Endothelial cell (in vitro differentiated cells): ENCODE data around the gene USP13. TPM values are rescaled to one million over a fixed set of nuclear protein-coding genes. Genes with fewer than 3 reads are reported as not detected.

Experiments used
- DNase-seq: peaks from one replicate; pipeline ENCODE4 v3.0.0; 2021; ENCODE audit warnings: low spot score
- H3K27ac Mint-ChIP-seq: one replicate; pipeline ENCODE4 v1.8.0; 2021; ENCODE audit warnings: mixed read lengths, inconsistent platforms; ENCODE audit not compliant: unreplicated experiment
- H3K27me3 Mint-ChIP-seq: one replicate; pipeline ENCODE4 v1.8.0; 2021; ENCODE audit warnings: mild to moderate bottlenecking, moderate library complexity, mixed read lengths, inconsistent platforms; ENCODE audit not compliant: unreplicated experiment
- H3K36me3 Mint-ChIP-seq: one replicate; pipeline ENCODE4 v1.8.0; 2021; ENCODE audit warnings: mild to moderate bottlenecking, low read depth, mixed read lengths, inconsistent platforms; ENCODE audit not compliant: unreplicated experiment
- H3K4me1 Mint-ChIP-seq: one replicate; pipeline ENCODE4 v1.8.0; 2021; ENCODE audit warnings: mild to moderate bottlenecking, mixed read lengths, inconsistent platforms; ENCODE audit not compliant: unreplicated experiment
- H3K4me3 Mint-ChIP-seq: one replicate; pipeline ENCODE4 v1.8.0; 2021; ENCODE audit warnings: mild to moderate bottlenecking, mixed read lengths, inconsistent platforms; ENCODE audit not compliant: unreplicated experiment
- H3K9me3 Mint-ChIP-seq: one replicate; pipeline ENCODE4 v1.8.0; 2021; ENCODE audit warnings: mixed read lengths, inconsistent platforms; ENCODE audit not compliant: unreplicated experiment
- total RNA-seq: library from RNA; stranded (reverse); fragmentation: NEBNext Ultra II Directional; extraction: Animal tissue kit (Norgen Biotek cat#: 25700); gene quantifications from one replicate; pipeline ENCODE4 v1.2.1, GENCODE V29; 2021; ENCODE audit not compliant: unreplicated experiment
- TF ChIP-seq, protein P1 (sequence below): fragments of 200-600 bp; sonication (generic); IDR thresholded peaks from one replicate; pipeline ENCODE4 v1.5.0; 2021; ENCODE audit warnings: antibody characterized with exemption; ENCODE audit not compliant: unreplicated experiment

USP13 gene
- total RNA-seq, 1 donor from 2014 or later, result 18.9 TPM

DNA sequence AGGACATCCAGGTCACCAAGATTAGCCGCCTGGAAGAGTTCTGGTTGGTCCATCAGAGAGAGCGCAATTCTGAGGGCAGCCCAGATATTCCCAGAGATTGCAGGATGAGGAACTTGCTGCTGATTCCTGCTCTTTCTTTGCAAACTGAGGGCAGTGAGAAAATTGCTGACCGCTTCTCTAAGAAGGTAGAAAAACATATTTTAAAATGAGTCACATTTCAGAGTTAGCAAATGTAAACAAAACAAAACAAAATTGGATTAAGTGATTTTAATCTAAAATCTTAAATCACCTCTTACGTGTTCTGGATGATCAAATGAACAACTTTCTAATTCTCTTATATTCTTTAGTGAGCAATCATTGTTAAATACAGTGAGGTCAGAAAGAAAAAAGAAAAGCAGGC lies 149.0 kb downstream of the USP13 start:
- DNase-seq, result no peak
- H3K27ac Mint-ChIP-seq, result no peak overlapping the region
- H3K9me3 Mint-ChIP-seq, result no peaks in the 10 kb centered on the region
- no peaks in the 10 kb centered on the region for H3K4me1 Mint-ChIP-seq
- no peaks in the 10 kb centered on the region for H3K27me3 Mint-ChIP-seq
- TF ChIP-seq, protein P1, sequence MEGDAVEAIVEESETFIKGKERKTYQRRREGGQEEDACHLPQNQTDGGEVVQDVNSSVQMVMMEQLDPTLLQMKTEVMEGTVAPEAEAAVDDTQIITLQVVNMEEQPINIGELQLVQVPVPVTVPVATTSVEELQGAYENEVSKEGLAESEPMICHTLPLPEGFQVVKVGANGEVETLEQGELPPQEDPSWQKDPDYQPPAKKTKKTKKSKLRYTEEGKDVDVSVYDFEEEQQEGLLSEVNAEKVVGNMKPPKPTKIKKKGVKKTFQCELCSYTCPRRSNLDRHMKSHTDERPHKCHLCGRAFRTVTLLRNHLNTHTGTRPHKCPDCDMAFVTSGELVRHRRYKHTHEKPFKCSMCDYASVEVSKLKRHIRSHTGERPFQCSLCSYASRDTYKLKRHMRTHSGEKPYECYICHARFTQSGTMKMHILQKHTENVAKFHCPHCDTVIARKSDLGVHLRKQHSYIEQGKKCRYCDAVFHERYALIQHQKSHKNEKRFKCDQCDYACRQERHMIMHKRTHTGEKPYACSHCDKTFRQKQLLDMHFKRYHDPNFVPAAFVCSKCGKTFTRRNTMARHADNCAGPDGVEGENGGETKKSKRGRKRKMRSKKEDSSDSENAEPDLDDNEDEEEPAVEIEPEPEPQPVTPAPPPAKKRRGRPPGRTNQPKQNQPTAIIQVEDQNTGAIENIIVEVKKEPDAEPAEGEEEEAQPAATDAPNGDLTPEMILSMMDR, result no peak
- no peak overlapping the region for H3K4me3 Mint-ChIP-seq
- H3K36me3 Mint-ChIP-seq, result no peaks in the 10 kb centered on the region

DNA sequence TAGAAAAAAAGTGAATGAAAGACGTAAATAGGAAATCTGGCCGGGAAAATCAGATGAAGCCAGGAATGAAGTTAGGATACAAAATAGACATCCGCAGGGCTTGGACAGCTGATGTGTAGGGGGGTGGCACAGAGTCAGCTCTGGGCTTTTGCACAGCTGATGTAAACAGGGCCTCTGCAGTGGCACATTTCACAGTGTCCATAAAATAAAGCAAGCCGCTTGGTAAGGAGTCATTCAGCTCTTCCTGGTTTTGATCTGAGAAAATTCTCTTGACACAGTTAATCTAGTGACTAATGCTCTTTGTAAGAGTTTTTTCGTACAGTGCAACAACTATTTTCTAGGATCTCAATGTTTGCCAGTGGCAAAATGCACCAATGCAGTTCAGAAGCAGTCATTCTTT lies 153.3 kb downstream of the USP13 start:
- Mint-ChIP-seq H3K36me3 (peaks cover 8% of the 10 kb centered on the region), H3K9me3 (no peaks in the 10 kb centered on the region), H3K4me1 (no peaks in the 10 kb centered on the region), H3K4me3 (no peak overlapping the region), H3K27me3 (peaks cover 1% of the 10 kb centered on the region), H3K27ac (no peak overlapping the region)
- no peak for DNase-seq
- TF ChIP-seq, protein P1, result no peak

DNA sequence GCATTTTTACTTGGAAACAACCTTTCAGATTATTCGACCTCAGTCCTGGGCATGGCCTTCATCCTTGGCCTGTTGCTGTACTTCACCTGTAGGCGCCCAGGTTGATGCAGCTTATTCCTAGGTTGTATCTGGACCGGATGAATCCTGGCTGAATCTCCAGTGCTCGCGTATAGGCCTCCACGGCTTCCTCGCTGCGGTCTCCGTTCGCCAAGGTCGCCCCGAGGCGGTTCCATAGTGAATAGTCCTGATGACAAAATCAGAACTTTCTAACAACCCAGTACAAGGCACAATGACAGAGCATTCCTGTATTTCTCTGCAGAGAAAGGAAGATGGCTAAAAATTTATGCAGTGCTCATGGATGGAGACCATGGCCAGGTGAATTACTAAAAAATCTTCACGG lies 154.7 kb downstream of the USP13 start:
- Mint-ChIP-seq H3K27ac (no peak overlapping the region), H3K36me3 (peaks cover 8% of the 10 kb centered on the region), H3K4me3 (no peak overlapping the region), H3K27me3 (peaks cover 1% of the 10 kb centered on the region), H3K9me3 (no peaks in the 10 kb centered on the region), H3K4me1 (no peaks in the 10 kb centered on the region)
- TF ChIP-seq, protein P1, result no peak
- no peak for DNase-seq

DNA sequence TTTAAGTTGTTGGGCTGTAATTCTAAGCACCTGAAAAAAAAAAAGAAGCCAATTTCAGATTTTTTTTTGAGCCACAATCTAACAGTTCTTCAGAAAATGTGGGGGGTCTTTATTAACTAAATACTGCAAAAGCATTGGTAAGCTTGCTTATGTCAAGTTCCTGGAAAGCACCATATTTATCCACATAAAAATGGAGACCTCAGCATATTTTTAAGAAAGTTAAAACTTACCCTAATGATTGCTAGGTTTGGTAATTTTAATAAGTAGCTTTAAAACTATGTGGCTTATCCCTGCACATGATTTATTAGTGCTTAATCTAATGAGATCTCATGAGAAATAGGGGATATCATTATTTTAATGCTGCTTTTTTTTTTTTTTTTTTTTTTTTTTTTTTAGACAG lies 156.8 kb downstream of the USP13 start:
- no peaks in the 10 kb centered on the region for H3K9me3 Mint-ChIP-seq
- H3K36me3 Mint-ChIP-seq, result peaks cover 8% of the 10 kb centered on the region
- peaks cover 1% of the 10 kb centered on the region for H3K27me3 Mint-ChIP-seq
- TF ChIP-seq, protein P1, result no peak
- no peak overlapping the region for H3K4me3 Mint-ChIP-seq
- DNase-seq, result no peak
- no peak overlapping the region for H3K27ac Mint-ChIP-seq
- H3K4me1 Mint-ChIP-seq, result no peaks in the 10 kb centered on the region

DNA sequence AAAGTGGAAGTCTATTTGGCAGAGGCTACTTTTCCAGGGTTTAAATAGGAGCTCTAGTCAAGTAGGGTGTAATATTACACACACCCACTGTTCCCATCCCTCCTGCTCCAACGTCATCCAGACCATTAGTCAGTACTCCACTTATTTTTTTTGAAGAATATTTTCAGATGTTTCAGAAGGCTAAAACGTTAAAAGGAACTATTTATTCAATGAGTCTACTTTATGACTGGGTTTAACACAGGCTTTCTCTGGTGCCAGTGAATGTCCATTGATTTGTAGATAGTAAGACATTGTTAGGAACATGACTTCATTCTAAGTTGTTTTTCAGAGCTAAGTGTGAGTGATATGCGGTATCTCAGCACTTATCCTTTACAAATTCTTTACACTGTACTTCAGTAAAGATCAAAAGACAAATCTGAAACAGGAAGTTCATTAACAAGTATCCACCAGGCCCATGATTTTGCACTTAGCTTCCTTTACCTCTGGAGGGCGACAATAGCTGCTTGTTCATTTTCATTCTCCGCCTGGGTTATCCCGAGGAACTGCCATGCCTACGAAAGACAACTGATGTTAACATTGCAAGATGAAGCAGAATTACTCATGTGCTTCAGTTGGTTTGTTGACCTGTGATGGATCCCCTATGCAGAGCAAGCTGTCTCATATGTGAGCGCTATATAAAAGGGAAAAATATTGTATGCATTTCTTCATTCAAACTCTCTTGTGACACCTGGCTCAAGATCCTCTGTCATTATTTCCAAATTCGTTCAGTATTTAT lies 158.7 kb downstream of the USP13 start:
- TF ChIP-seq, protein P1, result peak; percentile 49
- DNase-seq, result peak; percentile 49
- Mint-ChIP-seq H3K4me1 (no peaks in the 10 kb centered on the region), H3K27ac (no peak overlapping the region), H3K4me3 (no peak overlapping the region), H3K36me3 (peaks cover 8% of the 10 kb centered on the region), H3K9me3 (no peaks in the 10 kb centered on the region), H3K27me3 (peaks cover 2% of the 10 kb centered on the region)
